ENCODE measurements around the gene TDRD9. TPM values are rescaled to one million over a fixed set of nuclear protein-coding genes. Genes with fewer than 3 reads are reported as not detected.

The TDRD9 gene
- total and polyA plus RNA-seq, 2 experiments from 2014 or later = 0.73 to 1.3 TPM

DNA sequence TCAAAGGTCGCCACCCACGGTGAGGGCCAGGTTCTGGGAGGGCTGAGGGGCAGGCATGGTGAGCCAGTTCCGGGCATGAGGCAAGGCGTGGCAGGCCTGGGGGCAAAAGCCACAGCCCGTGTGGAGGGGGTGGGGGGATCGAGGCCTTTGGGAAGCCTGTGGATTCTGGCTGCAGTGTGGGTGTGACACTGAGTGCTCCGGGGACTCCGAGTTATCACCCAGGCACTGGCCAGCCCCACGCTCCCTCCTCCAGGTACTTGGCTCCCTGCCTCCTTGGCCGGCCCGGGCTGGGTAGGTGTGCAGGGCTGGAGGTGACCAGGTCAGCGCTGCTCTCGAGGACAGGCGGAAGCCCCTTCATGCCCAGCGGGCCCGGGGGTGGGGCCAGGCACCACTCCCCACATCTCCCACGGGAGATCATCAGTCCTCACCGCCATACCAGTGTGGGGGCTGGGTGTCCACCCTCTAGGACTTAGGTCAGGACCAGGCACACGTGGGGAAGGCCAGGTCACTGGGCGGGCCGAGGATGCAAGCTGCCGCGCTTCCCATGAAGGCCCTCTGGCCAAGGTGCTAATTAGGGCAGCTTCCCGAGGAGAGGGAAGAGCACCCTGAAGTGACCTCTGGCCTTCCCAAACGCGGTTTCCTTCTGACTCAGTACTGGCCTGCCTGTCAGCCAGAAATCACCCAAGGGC, 34.1 kb upstream of the TDRD9 start:
- TF ChIP-seq, protein P1, sequence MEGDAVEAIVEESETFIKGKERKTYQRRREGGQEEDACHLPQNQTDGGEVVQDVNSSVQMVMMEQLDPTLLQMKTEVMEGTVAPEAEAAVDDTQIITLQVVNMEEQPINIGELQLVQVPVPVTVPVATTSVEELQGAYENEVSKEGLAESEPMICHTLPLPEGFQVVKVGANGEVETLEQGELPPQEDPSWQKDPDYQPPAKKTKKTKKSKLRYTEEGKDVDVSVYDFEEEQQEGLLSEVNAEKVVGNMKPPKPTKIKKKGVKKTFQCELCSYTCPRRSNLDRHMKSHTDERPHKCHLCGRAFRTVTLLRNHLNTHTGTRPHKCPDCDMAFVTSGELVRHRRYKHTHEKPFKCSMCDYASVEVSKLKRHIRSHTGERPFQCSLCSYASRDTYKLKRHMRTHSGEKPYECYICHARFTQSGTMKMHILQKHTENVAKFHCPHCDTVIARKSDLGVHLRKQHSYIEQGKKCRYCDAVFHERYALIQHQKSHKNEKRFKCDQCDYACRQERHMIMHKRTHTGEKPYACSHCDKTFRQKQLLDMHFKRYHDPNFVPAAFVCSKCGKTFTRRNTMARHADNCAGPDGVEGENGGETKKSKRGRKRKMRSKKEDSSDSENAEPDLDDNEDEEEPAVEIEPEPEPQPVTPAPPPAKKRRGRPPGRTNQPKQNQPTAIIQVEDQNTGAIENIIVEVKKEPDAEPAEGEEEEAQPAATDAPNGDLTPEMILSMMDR (IDR thresholded peaks at IDR 0.05; ENCODE audit: poor library complexity) = no peak
- TF ChIP-seq EZH2phosphoT487 (IDR thresholded peaks at IDR 0.05; ENCODE audit: low read depth, severe bottlenecking, unreplicated experiment) (no peak), EZH2 (IDR thresholded peaks at IDR 0.05; ENCODE audit: borderline replicate concordance) (no peak)
- WGBS (ENCODE audit: low lambda C conversion rate, missing lambda C conversion rate) = 72% methylated on average over 21 of the region's 26 CpGs
- Histone ChIP-seq H4K20me1 (ENCODE audit: insufficient read depth, poor library complexity, severe bottlenecking) (no peaks in the 10 kb centered on the region), H3K27me3 (no peaks in the 10 kb centered on the region), H3K4me1 (ENCODE audit: insufficient read depth) (peaks cover 7% of the 10 kb centered on the region), H2AFZ (no peak overlapping the region), H3K9me2 (replicated peaks; ENCODE audit: insufficient read depth) (no peaks in the 10 kb centered on the region), H3K79me2 (no peaks in the 10 kb centered on the region), H3K9me3 (ENCODE audit: low read depth) (no peaks in the 10 kb centered on the region), H3K4me2 (no peak overlapping the region), H3K27ac (no peak overlapping the region), H3K4me3 (no peak overlapping the region), H3K36me3 (replicated peaks; ENCODE audit: insufficient read depth, low read depth) (no peaks in the 10 kb centered on the region)
- DNase-seq (ENCODE audit: low spot score) = no peak

DNA sequence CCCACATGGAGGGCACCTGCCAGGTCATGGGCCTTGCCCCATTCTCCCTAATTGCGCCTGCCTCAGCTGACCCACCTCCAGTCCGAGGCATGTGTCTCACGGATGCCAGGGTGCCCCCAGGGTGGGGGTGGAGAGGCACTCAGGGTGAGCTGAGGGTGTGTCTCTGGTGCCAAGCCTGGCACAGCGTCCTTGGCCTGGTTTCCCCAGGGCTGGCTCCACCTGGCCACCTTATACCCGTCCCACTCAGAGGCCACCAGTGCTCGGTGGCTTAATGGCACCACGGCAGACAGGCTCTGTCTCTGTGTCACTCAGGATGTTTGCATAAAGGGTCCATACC, 33.6 kb upstream of the TDRD9 start:
- Histone ChIP-seq H3K9me3 (ENCODE audit: low read depth) (no peaks in the 10 kb centered on the region), H3K36me3 (replicated peaks; ENCODE audit: insufficient read depth, low read depth) (no peaks in the 10 kb centered on the region), H3K27ac (no peak overlapping the region), H2AFZ (no peak overlapping the region), H3K4me2 (no peak overlapping the region), H3K9me2 (replicated peaks; ENCODE audit: insufficient read depth) (no peaks in the 10 kb centered on the region), H3K4me3 (no peak overlapping the region), H4K20me1 (ENCODE audit: insufficient read depth, poor library complexity, severe bottlenecking) (no peaks in the 10 kb centered on the region), H3K79me2 (no peaks in the 10 kb centered on the region), H3K4me1 (ENCODE audit: insufficient read depth) (peaks cover 7% of the 10 kb centered on the region), H3K27me3 (no peaks in the 10 kb centered on the region)
- 91% methylated on average over 7 of the region's 7 CpGs for WGBS (ENCODE audit: low lambda C conversion rate, missing lambda C conversion rate)
- TF ChIP-seq EZH2 (IDR thresholded peaks at IDR 0.05; ENCODE audit: borderline replicate concordance) = no peak
- TF ChIP-seq, protein P1 (IDR thresholded peaks at IDR 0.05; ENCODE audit: poor library complexity) = no peak
- TF ChIP-seq EZH2phosphoT487 (IDR thresholded peaks at IDR 0.05; ENCODE audit: low read depth, severe bottlenecking, unreplicated experiment) = no peak
- no peak for DNase-seq (ENCODE audit: low spot score)

DNA sequence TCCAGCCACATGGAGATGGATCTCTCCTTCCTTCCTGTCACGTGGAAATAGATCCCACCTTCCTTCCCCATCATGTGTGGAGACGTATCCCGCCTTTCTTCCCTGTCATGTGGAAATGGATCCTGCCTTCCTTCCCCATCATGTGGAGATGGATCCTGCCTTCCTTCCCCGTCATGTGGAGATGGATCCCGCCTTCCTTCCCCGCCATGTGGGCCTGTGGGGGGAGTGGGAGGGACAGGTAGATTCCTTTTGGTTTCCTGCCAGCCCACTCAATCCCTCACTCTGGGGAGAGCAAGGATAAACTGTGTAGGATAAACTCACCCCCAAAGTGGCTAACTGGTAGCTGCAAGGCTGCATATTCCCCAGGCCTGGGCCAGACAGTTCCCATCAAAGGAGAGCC, 31.7 kb upstream of the TDRD9 start:
- DNase-seq (ENCODE audit: low spot score) = no peak
- Histone ChIP-seq H4K20me1 (ENCODE audit: insufficient read depth, poor library complexity, severe bottlenecking) (no peaks in the 10 kb centered on the region), H3K4me3 (no peak overlapping the region), H3K36me3 (replicated peaks; ENCODE audit: insufficient read depth, low read depth) (no peaks in the 10 kb centered on the region), H3K27me3 (no peaks in the 10 kb centered on the region), H3K4me1 (ENCODE audit: insufficient read depth) (peaks cover 7% of the 10 kb centered on the region), H3K79me2 (no peaks in the 10 kb centered on the region), H3K9me3 (ENCODE audit: low read depth) (no peaks in the 10 kb centered on the region), H3K4me2 (peak overlapping the region; percentile 30), H2AFZ (no peak overlapping the region), H3K27ac (peak overlapping the region; percentile 55), H3K9me2 (replicated peaks; ENCODE audit: insufficient read depth) (no peaks in the 10 kb centered on the region)
- WGBS (ENCODE audit: low lambda C conversion rate, missing lambda C conversion rate) = 82% methylated on average over 6 of the region's 6 CpGs
- TF ChIP-seq EZH2phosphoT487 (IDR thresholded peaks at IDR 0.05; ENCODE audit: low read depth, severe bottlenecking, unreplicated experiment) = no peak
- TF ChIP-seq, protein P1 (IDR thresholded peaks at IDR 0.05; ENCODE audit: poor library complexity) = no peak
- TF ChIP-seq EZH2 (IDR thresholded peaks at IDR 0.05; ENCODE audit: borderline replicate concordance) = no peak

All from hepatocyte (in vitro differentiated cells).